Body of pancreas (tissue), 4 donors: Measurements from ENCODE around the gene GPR42.
A peak's percentile ranks its signal among the peaks of the same experiment; 100 is the strongest.

Experiments
- POLR2A ChIP-seq, 3 donors: fragments of 450-650 bp; IDR thresholded peaks; one replicate each; pipeline ENCODE4 v1.6.1; 2016; ENCODE audit warnings: antibody characterized with exemption in 3 of 3, mild to moderate bottlenecking in 2 of 3
- TF ChIP-seq, protein P1 (sequence below), 7 experiments: fragments of 450-650 bp in 4 of 7; fragments of 200-600 bp in 3 of 7; sonication (generic) in 3 of 7; IDR thresholded peaks; one replicate each; pipeline ENCODE4 v1.5.1; 2016 to 2019; ENCODE audit warnings: antibody characterized with exemption in 7 of 7

GRCh38 chr19:35350591-35350990 is 20.3 kb upstream of the GPR42 start:
- TF ChIP-seq, protein P1, sequence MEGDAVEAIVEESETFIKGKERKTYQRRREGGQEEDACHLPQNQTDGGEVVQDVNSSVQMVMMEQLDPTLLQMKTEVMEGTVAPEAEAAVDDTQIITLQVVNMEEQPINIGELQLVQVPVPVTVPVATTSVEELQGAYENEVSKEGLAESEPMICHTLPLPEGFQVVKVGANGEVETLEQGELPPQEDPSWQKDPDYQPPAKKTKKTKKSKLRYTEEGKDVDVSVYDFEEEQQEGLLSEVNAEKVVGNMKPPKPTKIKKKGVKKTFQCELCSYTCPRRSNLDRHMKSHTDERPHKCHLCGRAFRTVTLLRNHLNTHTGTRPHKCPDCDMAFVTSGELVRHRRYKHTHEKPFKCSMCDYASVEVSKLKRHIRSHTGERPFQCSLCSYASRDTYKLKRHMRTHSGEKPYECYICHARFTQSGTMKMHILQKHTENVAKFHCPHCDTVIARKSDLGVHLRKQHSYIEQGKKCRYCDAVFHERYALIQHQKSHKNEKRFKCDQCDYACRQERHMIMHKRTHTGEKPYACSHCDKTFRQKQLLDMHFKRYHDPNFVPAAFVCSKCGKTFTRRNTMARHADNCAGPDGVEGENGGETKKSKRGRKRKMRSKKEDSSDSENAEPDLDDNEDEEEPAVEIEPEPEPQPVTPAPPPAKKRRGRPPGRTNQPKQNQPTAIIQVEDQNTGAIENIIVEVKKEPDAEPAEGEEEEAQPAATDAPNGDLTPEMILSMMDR (IDR thresholded peaks at IDR 0.05) = no peak
- peak in 1 of 3 donors; percentile 35 for TF ChIP-seq POLR2A (IDR thresholded peaks at IDR 0.05)
